ENCODE measurements around the gene SMR3B. TPM values are rescaled to one million over a fixed set of nuclear protein-coding genes. Genes with fewer than 3 reads are reported as not detected.

SMR3B gene
- not detected in 2 replicates for total RNA-seq (ENCODE audit: low replicate concordance)

- no peaks in the 10 kb centered on the region for H3K4me1 Mint-ChIP-seq
- Histone ChIP-seq H3K36me3 (no peaks in the 10 kb centered on the region), H3K9ac (no peak within 1 kb of the TSS), H3F3A (ENCODE audit: low read depth) (no peaks in the 10 kb centered on the region), H3K4me2 (no peak within 1 kb of the TSS), H3K4me1 (no peaks in the 10 kb centered on the region), H3K4me3 (no peak within 1 kb of the TSS), H3K9me3 (ENCODE audit: low read depth) (no peaks in the 10 kb centered on the region), H2AFZ (replicated peaks) (no peak within 1 kb of the TSS), H4K20me1 (ENCODE audit: low read depth) (no peaks in the 10 kb centered on the region), H3K27me3 (no peaks in the 10 kb centered on the region), H3K27ac (no peak within 1 kb of the TSS), H3K79me2 (ENCODE audit: low read depth) (no peaks in the 10 kb centered on the region)
- H3K4me3 Mint-ChIP-seq: no peak within 1 kb of the TSS
- no peak within 1 kb of the TSS for H3K27ac Mint-ChIP-seq
- H3K27me3 Mint-ChIP-seq (ENCODE audit: insufficient read depth, low read depth): no peaks in the 10 kb centered on the region
- TF ChIP-seq EZH2phosphoT487 (IDR thresholded peaks at IDR 0.05): no peak
- no peak for TF ChIP-seq CTCF (IDR thresholded peaks at IDR 0.05)
- no peak for TF ChIP-seq EZH2 (IDR thresholded peaks at IDR 0.05)
- H3K36me3 Mint-ChIP-seq: no peaks in the 10 kb centered on the region
- no peak for DNase-seq (ENCODE audit: low spot score)
- H3K9me3 Mint-ChIP-seq: no peaks in the 10 kb centered on the region
These were observed at the start of gene SMR3B for GRCh38 chr4:70382691-70383181. Gene SMR3B, plus strand, starts transcription at chr4:70383131. Its CDS starts 1,380 bp downstream, at chr4:70384511.

- no peak for TF ChIP-seq EZH2phosphoT487 (IDR thresholded peaks at IDR 0.05)
- no peak for TF ChIP-seq EZH2 (IDR thresholded peaks at IDR 0.05)
- no peak for TF ChIP-seq CTCF (IDR thresholded peaks at IDR 0.05)
- H3K36me3 ChIP-seq: no peaks in the 10 kb centered on the region
- H2AFZ ChIP-seq (replicated peaks): no peak within 1 kb of the TSS
- no peaks in the 10 kb centered on the region for H3K36me3 Mint-ChIP-seq
- H3K4me3 ChIP-seq: no peak within 1 kb of the TSS
- H3K9ac ChIP-seq: no peak within 1 kb of the TSS
- H3K79me2 ChIP-seq (ENCODE audit: low read depth): no peaks in the 10 kb centered on the region
- H3K4me2 ChIP-seq: no peak within 1 kb of the TSS
- no peaks in the 10 kb centered on the region for H4K20me1 ChIP-seq (ENCODE audit: low read depth)
- H3K4me1 ChIP-seq: no peaks in the 10 kb centered on the region
- H3K27ac ChIP-seq: no peak within 1 kb of the TSS
- no peaks in the 10 kb centered on the region for H3K4me1 Mint-ChIP-seq
- H3K27me3 Mint-ChIP-seq (ENCODE audit: insufficient read depth, low read depth): no peaks in the 10 kb centered on the region
- no peaks in the 10 kb centered on the region for H3K27me3 ChIP-seq
- no peak within 1 kb of the TSS for H3K27ac Mint-ChIP-seq
- H3F3A ChIP-seq (ENCODE audit: low read depth): no peaks in the 10 kb centered on the region
- no peak for DNase-seq (ENCODE audit: low spot score)
- H3K9me3 Mint-ChIP-seq: peaks cover 2% of the 10 kb centered on the region
- H3K9me3 ChIP-seq (ENCODE audit: low read depth): no peaks in the 10 kb centered on the region
- H3K4me3 Mint-ChIP-seq: no peak within 1 kb of the TSS
These were observed 48.2 kb upstream of the SMR3B start, which contains the start of gene CABS1 for GRCh38 chr4:70334681-70335080. Gene CABS1, plus strand, starts transcription at chr4:70334981. Its CDS starts 59 bp downstream, at chr4:70335040.

GRCh38 chr4:70336043-70336442 is 46.9 kb upstream of the SMR3B start:
- Histone ChIP-seq H3K27ac (no peak overlapping the region), H3K36me3 (no peaks in the 10 kb centered on the region), H3K9me3 (ENCODE audit: low read depth) (no peaks in the 10 kb centered on the region), H3K4me2 (no peak overlapping the region), H3F3A (ENCODE audit: low read depth) (no peaks in the 10 kb centered on the region), H4K20me1 (ENCODE audit: low read depth) (no peaks in the 10 kb centered on the region), H3K4me3 (no peak overlapping the region), H3K27me3 (no peaks in the 10 kb centered on the region), H3K79me2 (ENCODE audit: low read depth) (no peaks in the 10 kb centered on the region), H3K9ac (no peak overlapping the region), H3K4me1 (no peaks in the 10 kb centered on the region), H2AFZ (replicated peaks) (no peak overlapping the region)
- no peaks in the 10 kb centered on the region for H3K27me3 Mint-ChIP-seq (ENCODE audit: insufficient read depth, low read depth)
- DNase-seq (ENCODE audit: low spot score): no peak
- no peaks in the 10 kb centered on the region for H3K36me3 Mint-ChIP-seq
- no peak overlapping the region for H3K27ac Mint-ChIP-seq
- no peak overlapping the region for H3K4me3 Mint-ChIP-seq
- H3K4me1 Mint-ChIP-seq: no peaks in the 10 kb centered on the region
- TF ChIP-seq EZH2 (IDR thresholded peaks at IDR 0.05) (no peak), EZH2phosphoT487 (IDR thresholded peaks at IDR 0.05) (no peak), CTCF (IDR thresholded peaks at IDR 0.05) (no peak)
- peaks cover 2% of the 10 kb centered on the region for H3K9me3 Mint-ChIP-seq
